Heart left ventricle (tissue), 13 donors: Measurements from ENCODE around the gene LTBP2.

Source experiments
- CTCF ChIP-seq, 12 donors: fragments of 200-600 bp; sonication (generic) in 4 of 12; IDR thresholded peaks; one replicate each; pipeline versions ENCODE4 v1.5.0 to v1.8.0; 2018 to 2022; ENCODE audit warnings: antibody characterized with exemption in 12 of 12, mild to moderate bottlenecking in 5 of 12
- POLR2A ChIP-seq, 2 donors: fragments of 450-650 bp; IDR thresholded peaks; one replicate each; pipeline ENCODE4 v1.6.1; 2017; ENCODE audit warnings: antibody characterized with exemption in 2 of 2, mild to moderate bottlenecking in 2 of 2, moderate library complexity in 2 of 2
- donor health status: ischemic (EF 13 %, LVEDD 7.1; RV severe dilation, severe dysfunction).
- donor health status: DM: no; HTN: yes; CAD: no.
- donor health status: DM: no; HTN: no; CAD: no.
- donor health status: ischemic (EF 25% LVEDD 6.9; RV normal size, moderate dysfunction).
- donor health status: ischemic (EF 25% LVEDD 5.7; RV mildly dilated, moderate dysfunction).
- donor health status: ischemic (EF 35%, LVEDD 5.7; RV mildly dilated, moderate dysfunction).
- donor health status: nonischemic (EF 11% LVEDD 7.7; RV severe dilation, severe dysfunction).
- donor health status: DM: yes; HTN: yes; CAD: no.
- donor health status: PGD.
- donor health status: ischemic (EF 29% LVEDD 5.4; RV normal size, mild dysfunction).
- donor health status: nonischemic (EF 23%, LVEDD 6.1; RV moderate dilation, normal function).

- TF ChIP-seq CTCF (IDR thresholded peaks at IDR 0.05) (no peak), POLR2A (IDR thresholded peaks at IDR 0.05) (no peak)
Observed at GRCh38 chr14:74552623-74553022, 59.4 kb downstream of the LTBP2 start.
